ENCODE measurements around the gene WEE2.

DNA sequence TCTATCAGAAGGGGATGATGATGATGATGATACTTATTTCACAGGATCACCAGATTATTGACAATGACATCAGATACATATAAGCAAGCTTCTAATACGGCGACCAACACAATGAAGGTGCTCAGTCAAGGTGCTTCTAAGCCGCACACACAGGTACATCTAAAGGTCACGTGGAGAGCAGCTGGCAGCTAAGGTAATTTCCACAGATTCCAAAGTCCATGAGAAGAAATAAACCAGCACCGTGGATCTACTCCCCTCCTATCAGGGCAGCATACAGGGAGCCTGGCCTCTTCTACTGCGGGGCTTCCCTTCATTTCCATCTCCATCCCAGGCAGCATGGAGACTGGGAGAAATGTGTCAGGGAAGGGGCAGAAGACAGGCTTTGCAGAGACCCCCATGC, 43.7 kb upstream of the WEE2 start:
- TF ChIP-seq, protein P1, sequence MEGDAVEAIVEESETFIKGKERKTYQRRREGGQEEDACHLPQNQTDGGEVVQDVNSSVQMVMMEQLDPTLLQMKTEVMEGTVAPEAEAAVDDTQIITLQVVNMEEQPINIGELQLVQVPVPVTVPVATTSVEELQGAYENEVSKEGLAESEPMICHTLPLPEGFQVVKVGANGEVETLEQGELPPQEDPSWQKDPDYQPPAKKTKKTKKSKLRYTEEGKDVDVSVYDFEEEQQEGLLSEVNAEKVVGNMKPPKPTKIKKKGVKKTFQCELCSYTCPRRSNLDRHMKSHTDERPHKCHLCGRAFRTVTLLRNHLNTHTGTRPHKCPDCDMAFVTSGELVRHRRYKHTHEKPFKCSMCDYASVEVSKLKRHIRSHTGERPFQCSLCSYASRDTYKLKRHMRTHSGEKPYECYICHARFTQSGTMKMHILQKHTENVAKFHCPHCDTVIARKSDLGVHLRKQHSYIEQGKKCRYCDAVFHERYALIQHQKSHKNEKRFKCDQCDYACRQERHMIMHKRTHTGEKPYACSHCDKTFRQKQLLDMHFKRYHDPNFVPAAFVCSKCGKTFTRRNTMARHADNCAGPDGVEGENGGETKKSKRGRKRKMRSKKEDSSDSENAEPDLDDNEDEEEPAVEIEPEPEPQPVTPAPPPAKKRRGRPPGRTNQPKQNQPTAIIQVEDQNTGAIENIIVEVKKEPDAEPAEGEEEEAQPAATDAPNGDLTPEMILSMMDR (IDR thresholded peaks at IDR 0.05), result no peak
- no peak for TF ChIP-seq POLR2AphosphoS5 (IDR thresholded peaks at IDR 0.05)
- TF ChIP-seq POLR2A (IDR thresholded peaks at IDR 0.05), result no peak
- TF ChIP-seq EP300 (IDR thresholded peaks at IDR 0.05), result no peak

All from upper lobe of left lung (tissue), 4 donors.